Lower leg skin (tissue), 3 donors: ENCODE results near the gene ZNF611.

Experiments used
- CTCF ChIP-seq, 3 donors: fragments of 450-650 bp; IDR thresholded peaks; one replicate each; pipeline ENCODE4 v1.5.1; 2016; ENCODE audit warnings: antibody characterized with exemption in 3 of 3, mild to moderate bottlenecking in 3 of 3, moderate library complexity in 2 of 3
- POLR2A ChIP-seq, 2 donors: fragments of 450-650 bp; IDR thresholded peaks; one replicate each; pipeline ENCODE4 v1.6.1; 2016 to 2017; ENCODE audit warnings: antibody characterized with exemption in 2 of 2, mild to moderate bottlenecking in 1 of 2, moderate library complexity in 1 of 2

- TF ChIP-seq POLR2A (IDR thresholded peaks at IDR 0.05) (no peak), CTCF (IDR thresholded peaks at IDR 0.05) (no peak)
Measured at GRCh38 chr19:52688335-52688734, 46.5 kb downstream of the ZNF611 start.
